ENCODE results near the gene ZC2HC1C.

DNA sequence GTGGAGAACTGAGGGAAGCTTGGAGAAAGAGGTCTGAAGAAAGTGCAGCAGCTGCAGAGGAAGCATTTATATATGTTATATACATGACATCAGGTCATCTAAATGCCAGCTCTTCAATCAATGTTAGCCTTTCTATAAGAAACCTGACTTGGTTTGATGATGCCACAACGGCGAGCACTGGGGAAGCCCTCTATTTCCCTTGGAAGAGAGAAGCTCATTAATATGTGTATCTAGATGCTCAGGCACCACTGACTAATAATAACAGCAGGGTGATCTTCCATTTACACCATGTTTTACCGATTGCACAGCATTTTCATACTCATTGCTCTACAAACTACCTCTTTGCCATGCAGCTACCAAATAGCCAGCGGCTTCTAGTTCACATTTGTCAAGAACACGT is 6.4 kb upstream of the ZC2HC1C start:
- TF ChIP-seq, protein P1, sequence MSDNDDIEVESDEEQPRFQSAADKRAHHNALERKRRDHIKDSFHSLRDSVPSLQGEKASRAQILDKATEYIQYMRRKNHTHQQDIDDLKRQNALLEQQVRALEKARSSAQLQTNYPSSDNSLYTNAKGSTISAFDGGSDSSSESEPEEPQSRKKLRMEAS (CRISPR knock-in tag; IDR thresholded peaks at IDR 0.05) = no peak
- TF ChIP-seq, protein P2, sequence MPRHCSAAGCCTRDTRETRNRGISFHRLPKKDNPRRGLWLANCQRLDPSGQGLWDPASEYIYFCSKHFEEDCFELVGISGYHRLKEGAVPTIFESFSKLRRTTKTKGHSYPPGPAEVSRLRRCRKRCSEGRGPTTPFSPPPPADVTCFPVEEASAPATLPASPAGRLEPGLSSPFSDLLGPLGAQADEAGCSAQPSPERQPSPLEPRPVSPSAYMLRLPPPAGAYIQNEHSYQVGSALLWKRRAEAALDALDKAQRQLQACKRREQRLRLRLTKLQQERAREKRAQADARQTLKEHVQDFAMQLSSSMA (CRISPR knock-in tag; IDR thresholded peaks at IDR 0.05) = no peak
- no peak for TF ChIP-seq SP1 (CRISPR knock-in tag; IDR thresholded peaks at IDR 0.05)
- TF ChIP-seq, protein P3, sequence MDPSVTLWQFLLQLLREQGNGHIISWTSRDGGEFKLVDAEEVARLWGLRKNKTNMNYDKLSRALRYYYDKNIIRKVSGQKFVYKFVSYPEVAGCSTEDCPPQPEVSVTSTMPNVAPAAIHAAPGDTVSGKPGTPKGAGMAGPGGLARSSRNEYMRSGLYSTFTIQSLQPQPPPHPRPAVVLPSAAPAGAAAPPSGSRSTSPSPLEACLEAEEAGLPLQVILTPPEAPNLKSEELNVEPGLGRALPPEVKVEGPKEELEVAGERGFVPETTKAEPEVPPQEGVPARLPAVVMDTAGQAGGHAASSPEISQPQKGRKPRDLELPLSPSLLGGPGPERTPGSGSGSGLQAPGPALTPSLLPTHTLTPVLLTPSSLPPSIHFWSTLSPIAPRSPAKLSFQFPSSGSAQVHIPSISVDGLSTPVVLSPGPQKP (CRISPR knock-in tag; IDR thresholded peaks at IDR 0.05) = no peak
- TF ChIP-seq NFE2L1 (tag; IDR thresholded peaks at IDR 0.05; ENCODE audit: borderline replicate concordance, low read depth) = no peak
- TF ChIP-seq EP300 (IDR thresholded peaks at IDR 0.05; ENCODE audit: low read length) = no peak
- TF ChIP-seq, protein P4, sequence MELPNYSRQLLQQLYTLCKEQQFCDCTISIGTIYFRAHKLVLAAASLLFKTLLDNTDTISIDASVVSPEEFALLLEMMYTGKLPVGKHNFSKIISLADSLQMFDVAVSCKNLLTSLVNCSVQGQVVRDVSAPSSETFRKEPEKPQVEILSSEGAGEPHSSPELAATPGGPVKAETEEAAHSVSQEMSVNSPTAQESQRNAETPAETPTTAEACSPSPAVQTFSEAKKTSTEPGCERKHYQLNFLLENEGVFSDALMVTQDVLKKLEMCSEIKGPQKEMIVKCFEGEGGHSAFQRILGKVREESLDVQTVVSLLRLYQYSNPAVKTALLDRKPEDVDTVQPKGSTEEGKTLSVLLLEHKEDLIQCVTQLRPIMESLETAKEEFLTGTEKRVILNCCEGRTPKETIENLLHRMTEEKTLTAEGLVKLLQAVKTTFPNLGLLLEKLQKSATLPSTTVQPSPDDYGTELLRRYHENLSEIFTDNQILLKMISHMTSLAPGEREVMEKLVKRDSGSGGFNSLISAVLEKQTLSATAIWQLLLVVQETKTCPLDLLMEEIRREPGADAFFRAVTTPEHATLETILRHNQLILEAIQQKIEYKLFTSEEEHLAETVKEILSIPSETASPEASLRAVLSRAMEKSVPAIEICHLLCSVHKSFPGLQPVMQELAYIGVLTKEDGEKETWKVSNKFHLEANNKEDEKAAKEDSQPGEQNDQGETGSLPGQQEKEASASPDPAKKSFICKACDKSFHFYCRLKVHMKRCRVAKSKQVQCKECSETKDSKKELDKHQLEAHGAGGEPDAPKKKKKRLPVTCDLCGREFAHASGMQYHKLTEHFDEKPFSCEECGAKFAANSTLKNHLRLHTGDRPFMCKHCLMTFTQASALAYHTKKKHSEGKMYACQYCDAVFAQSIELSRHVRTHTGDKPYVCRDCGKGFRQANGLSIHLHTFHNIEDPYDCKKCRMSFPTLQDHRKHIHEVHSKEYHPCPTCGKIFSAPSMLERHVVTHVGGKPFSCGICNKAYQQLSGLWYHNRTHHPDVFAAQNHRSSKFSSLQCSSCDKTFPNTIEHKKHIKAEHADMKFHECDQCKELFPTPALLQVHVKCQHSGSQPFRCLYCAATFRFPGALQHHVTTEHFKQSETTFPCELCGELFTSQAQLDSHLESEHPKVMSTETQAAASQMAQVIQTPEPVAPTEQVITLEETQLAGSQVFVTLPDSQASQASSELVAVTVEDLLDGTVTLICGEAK (IDR thresholded peaks at IDR 0.05) = no peak
- TF ChIP-seq, protein P4 (CRISPR knock-in tag; IDR thresholded peaks at IDR 0.05) = no peak
- TF ChIP-seq EZH2 (IDR thresholded peaks at IDR 0.05; ENCODE audit: borderline replicate concordance, low read depth, low read length) = no peak

All from K562 (cell line).